Heart right ventricle (tissue), 16 donors: ENCODE measurements around the gene CTNNAL1. TPM values are rescaled to one million over a fixed set of nuclear protein-coding genes. Genes with fewer than 3 reads are reported as not detected.

Experiments
- ATAC-seq, 8 donors: fragments of 200-7000 bp; cut with Tn5 transposase; one replicate each; pipeline ENCODE4 v1.9.1; 2020; ENCODE audit warnings: mild to moderate bottlenecking in 8 of 8, moderate library complexity in 8 of 8, moderate number of reproducible peaks in 1 of 8
- DNase-seq, 2 donors: peaks; one replicate each; pipeline ENCODE4 v3.0.0-alpha.2; 2020
- H3K27ac ChIP-seq, 10 donors: fragments of 200-600 bp; sonication (generic) in 2 of 10; one replicate each; pipeline versions ENCODE4 v1.5.0 to v1.8.0; 2020 to 2022; ENCODE audit warnings: mild to moderate bottlenecking in 3 of 10
- H3K27me3 ChIP-seq, 7 donors: fragments of 200-600 bp; one replicate each; pipeline ENCODE4 v1.8.0; 2021 to 2022; ENCODE audit warnings: mild to moderate bottlenecking in 2 of 7
- H3K36me3 ChIP-seq, 9 donors: fragments of 200-600 bp; sonication (generic) in 1 of 9; one replicate each; pipeline versions ENCODE4 v1.5.0 to v1.8.0; 2020 to 2022; ENCODE audit warnings: mild to moderate bottlenecking in 2 of 9
- H3K4me1 ChIP-seq, 9 donors: fragments of 200-600 bp; sonication (generic) in 1 of 9; one replicate each; pipeline versions ENCODE4 v1.5.0 to v1.8.0; 2020 to 2022; ENCODE audit warnings: mild to moderate bottlenecking in 4 of 9
- H3K4me3 ChIP-seq, 10 donors: fragments of 200-600 bp; sonication (generic) in 2 of 10; one replicate each; pipeline versions ENCODE4 v1.5.0 to v1.8.0; 2020 to 2022; ENCODE audit warnings: mild to moderate bottlenecking in 7 of 10, moderate library complexity in 2 of 10
- H3K9me3 ChIP-seq, 11 donors: fragments of 200-600 bp in 10 of 11; sonication (generic) in 2 of 11; one replicate each; pipeline versions ENCODE4 v1.5.0 to v1.8.0; 2013 to 2022; ENCODE audit warnings: mild to moderate bottlenecking in 2 of 11, control low read depth in 1 of 11, moderate library complexity in 1 of 11
- CTCF ChIP-seq, 9 donors: fragments of 200-600 bp; sonication (generic) in 2 of 9; IDR thresholded peaks; one replicate each; pipeline versions ENCODE4 v1.5.0 to v1.8.0; 2021 to 2022; ENCODE audit warnings: antibody characterized with exemption in 9 of 9, mild to moderate bottlenecking in 5 of 9, moderate library complexity in 1 of 9
- WGBS, 2 donors: extraction: QIAGEN DNeasy Blood & Tissue Kit; methylation state at CpG; one replicate each; pipeline ENCODE4 v1.1.7; 2013; ENCODE audit warnings: inconsistent platforms in 1 of 2; 5-methylcytosine and 5-hydroxymethylcytosine counted together
- intact Hi-C, 10 donors: fragments of 100-400 bp; cut with DNase I; formaldehyde crosslinking; loops; one replicate each; pipeline versions ENCODE4 v1.11.1 to v1.14.2; 2022
- polyA plus RNA-seq, 2 donors: library from polyadenylated mRNA; stranded (reverse); fragments of 200-250 nt; gene quantifications; one replicate each; pipeline ENCODE4 v1.2.3, GENCODE V29; 2013
- total RNA-seq, 10 donors: library from RNA; stranded (reverse); fragmentation: NEBNext Ultra II Directional in 3 of 10; extraction: Animal tissue kit (Norgen Biotek cat#: 25700) in 3 of 10; gene quantifications; one replicate each; pipeline versions ENCODE4 v1.2.1 to v1.2.4, GENCODE V29; 2021 to 2023
- donor health status: Arrhythmogenic right ventricular cardiomyopathy.
- donor health status: ischemic (EF 13 %, LVEDD 7.1; RV severe dilation, severe dysfunction).
- donor health status: healthy with polysubstance abuse.
- donor health status: DM: no; HTN: yes; CAD: no.
- donor health status: DM: no; HTN: no; CAD: no.
- donor health status: ischemic (EF 25% LVEDD 6.9; RV normal size, moderate dysfunction).
- donor health status: ischemic (EF 25% LVEDD 5.7; RV mildly dilated, moderate dysfunction).
- donor health status: healthy.
- donor health status: DM: yes; HTN: yes; CAD: no.
- donor health status: Ischemic cardiomyopathy.
- donor health status: ischemic (EF 35%, LVEDD 5.7; RV mildly dilated, moderate dysfunction).
- donor health status: nonischemic (EF 11% LVEDD 7.7; RV severe dilation, severe dysfunction).
- donor health status: DM: yes; HTN: yes; CAD: no.
- donor health status: PGD.
- donor health status: ischemic (EF 29% LVEDD 5.4; RV normal size, mild dysfunction).
- donor health status: nonischemic (EF 23%, LVEDD 6.1; RV moderate dilation, normal function).

Gene CTNNAL1
- total and polyA plus RNA-seq, 12 donors: 42.7 to 115 (median 63.2) TPM

- Histone ChIP-seq H3K4me3 (no peak overlapping the region), H3K27ac (no peak overlapping the region), H3K36me3 (no peaks in the 10 kb centered on the region), H3K4me1 (peaks cover 0 to 53% (median 18%) of the 10 kb centered on the region in 9 donors), H3K9me3 (peaks cover 0 to 20% (median 11%) of the 10 kb centered on the region in 11 donors), H3K27me3 (no peaks in the 10 kb centered on the region)
- ATAC-seq (no peak), DNase-seq (no peak)
- no peak for TF ChIP-seq CTCF (IDR thresholded peaks at IDR 0.05)
- intact Hi-C loops: no loop called here
- WGBS, 2 donors: 69 to 100% methylated on average over 2 of the region's 2 CpGs
Observed at GRCh38 chr9:109003116-109003515, 10.2 kb downstream of the CTNNAL1 start.

- no peak for DNase-seq
- Histone ChIP-seq H3K27ac (no peak overlapping the region), H3K9me3 (peaks cover 0 to 20% (median 11%) of the 10 kb centered on the region in 11 donors), H3K27me3 (no peaks in the 10 kb centered on the region), H3K4me3 (no peak overlapping the region), H3K4me1 (peaks cover 4 to 56% (median 22%) of the 10 kb centered on the region in 9 donors), H3K36me3 (no peaks in the 10 kb centered on the region)
- 94 to 95% methylated on average over 4 of the region's 4 CpGs for WGBS, 2 donors
- intact Hi-C loops: no loop called here
- no peak for TF ChIP-seq CTCF (IDR thresholded peaks at IDR 0.05)
- no peak for ATAC-seq
Observed at GRCh38 chr9:109002141-109002540, 11.2 kb downstream of the CTNNAL1 start.

DNA sequence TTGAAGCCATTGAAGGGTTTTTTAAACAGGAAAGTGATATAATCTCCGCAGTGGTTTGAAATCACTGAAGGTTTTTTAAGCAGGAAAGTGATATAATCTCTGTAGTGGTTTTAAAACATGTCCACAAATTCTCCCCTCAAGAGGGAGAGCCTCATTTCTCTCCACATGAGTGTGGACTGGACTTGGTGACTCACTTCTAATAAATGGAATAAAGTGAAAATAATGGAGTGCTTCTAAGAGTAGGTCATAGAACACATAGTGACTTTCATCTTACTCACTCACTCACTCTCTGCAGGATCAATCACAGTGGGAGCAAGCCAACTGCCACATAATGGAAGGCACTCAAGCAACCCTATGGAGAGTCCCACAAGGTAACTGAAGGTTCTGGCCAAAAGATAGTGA lies 12.0 kb downstream of the CTNNAL1 start:
- Histone ChIP-seq H3K4me1 (peaks cover 3 to 56% (median 27%) of the 10 kb centered on the region in 9 donors), H3K9me3 (peaks cover 0 to 20% (median 11%) of the 10 kb centered on the region in 11 donors), H3K27me3 (no peaks in the 10 kb centered on the region), H3K36me3 (no peaks in the 10 kb centered on the region), H3K27ac (no peak overlapping the region), H3K4me3 (no peak overlapping the region)
- ATAC-seq (no peak), DNase-seq (no peak)
- no peak for TF ChIP-seq CTCF (IDR thresholded peaks at IDR 0.05)
- intact Hi-C loops: no loop called here
- WGBS, 2 donors: 72 to 89% methylated on average over 1 of the region's 1 CpG

DNA sequence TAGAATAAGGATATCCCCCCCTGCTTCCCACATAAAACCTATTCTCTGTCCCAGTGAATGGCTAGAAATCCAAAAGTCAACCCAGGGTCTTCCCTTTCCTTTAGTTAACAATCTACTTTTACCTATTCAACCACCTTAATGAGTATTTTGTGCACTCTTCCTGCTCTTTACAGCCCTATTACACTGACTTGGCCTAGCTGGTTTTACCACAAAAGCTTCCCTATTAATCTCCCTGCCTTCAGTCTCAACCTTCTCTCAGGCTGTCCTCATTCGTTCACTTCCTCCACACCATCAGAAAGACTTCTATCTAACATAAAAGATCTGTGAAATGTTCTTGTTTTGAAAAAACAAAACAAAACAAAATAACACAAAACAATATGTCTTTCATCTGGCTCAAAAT lies 16.2 kb downstream of the CTNNAL1 start:
- intact Hi-C loops: no loop called here
- Histone ChIP-seq H3K27ac (peak overlapping the region in 7 of 10 donors; percentile 11 to 88 (median 73)), H3K36me3 (peaks cover 0 to 4% (median 0%) of the 10 kb centered on the region in 9 donors), H3K27me3 (no peaks in the 10 kb centered on the region), H3K9me3 (peaks cover 0 to 4% (median 0%) of the 10 kb centered on the region in 11 donors), H3K4me3 (no peak overlapping the region), H3K4me1 (peaks cover 0 to 73% (median 40%) of the 10 kb centered on the region in 9 donors)
- WGBS, 2 donors: 42 to 79% methylated on average over 1 of the region's 1 CpG
- no peak for TF ChIP-seq CTCF (IDR thresholded peaks at IDR 0.05)
- DNase-seq (no peak), ATAC-seq (no peak)
